Small intestine (tissue), 7 donors: ENCODE results near the gene SEMA3B. TPM values are rescaled to one million over a fixed set of nuclear protein-coding genes. Genes with fewer than 3 reads are reported as not detected.

Experiments
- DNase-seq, 2 donors: peaks; one replicate each; pipeline versions ENCODE4 v3.0.0 to v3.0.0-alpha.2; 2013
- FAIRE-seq: peaks from 2 replicates; lab custom pipeline; 2012; peaks lifted over from hg19 to GRCh38; lab: Jason Lieb, UNC
- H3K27ac ChIP-seq, 3 donors: one replicate each; pipeline ENCODE4 v1.5.1; 2013; ENCODE audit warnings: low read length in 2 of 3, mild to moderate bottlenecking in 2 of 3, control low read depth in 1 of 3, inconsistent platforms in 1 of 3, low read depth in 1 of 3, moderate library complexity in 1 of 3
- H3K27me3 ChIP-seq, 3 donors: one replicate each; pipeline ENCODE4 v1.6.1; 2013; ENCODE audit warnings: low read length in 3 of 3, inconsistent platforms in 1 of 3; ENCODE audit not compliant: control insufficient read depth in 3 of 3, insufficient read depth in 3 of 3
- H3K36me3 ChIP-seq, 3 donors: one replicate each; pipeline ENCODE4 v1.6.1; 2013; ENCODE audit warnings: low read length in 3 of 3, inconsistent platforms in 1 of 3, low read depth in 1 of 3, mild to moderate bottlenecking in 1 of 3, moderate library complexity in 1 of 3; ENCODE audit not compliant: control insufficient read depth in 3 of 3, insufficient read depth in 2 of 3
- H3K4me1 ChIP-seq, 3 donors: one replicate each; pipeline ENCODE4 v1.6.1; 2013; ENCODE audit warnings: low read length in 2 of 3, inconsistent platforms in 1 of 3, low read depth in 1 of 3, mild to moderate bottlenecking in 1 of 3, moderate library complexity in 1 of 3; ENCODE audit not compliant: control insufficient read depth in 3 of 3, insufficient read depth in 2 of 3
- H3K4me3 ChIP-seq, 3 donors: one replicate each; pipeline ENCODE4 v1.5.1; 2013; ENCODE audit warnings: low read length in 3 of 3, control low read depth in 1 of 3, inconsistent platforms in 1 of 3, low read depth in 1 of 3, mild to moderate bottlenecking in 1 of 3, moderate library complexity in 1 of 3
- H3K9me3 ChIP-seq, 2 donors: one replicate each; pipeline ENCODE4 v1.6.1; 2013; ENCODE audit warnings: low read depth in 1 of 2, low read length in 1 of 2; ENCODE audit not compliant: control insufficient read depth in 2 of 2, insufficient read depth in 1 of 2
- WGBS, 3 donors: extraction: QIAGEN DNeasy Blood & Tissue Kit; methylation state at CpG; one replicate each; pipeline ENCODE4 v1.1.7; 2013; 5-methylcytosine and 5-hydroxymethylcytosine counted together
- polyA plus RNA-seq, 4 donors: library from polyadenylated mRNA; stranded (reverse) in 3 of 4; unstranded in 1 of 4; fragments of 200-250 nt in 3 of 4; fragments of 120-200 nt in 1 of 4; gene quantifications; one replicate each; pipeline versions ENCODE4 v1.2.1 to v1.2.3, GENCODE V29; 2013
- donor health status: healthy with polysubstance abuse.
- donor health status: control.
- donor health status: control.
- donor health status: Bipolar disorder and iron deficiency.
- donor health status: healthy.

The SEMA3B gene
- polyA plus RNA-seq, 4 donors = 39.2 to 204 (median 154) TPM

GRCh38 chr3:50296721-50297383 lies 27.9 kb downstream of the SEMA3B start:
- H3K4me1 ChIP-seq = peaks cover 7 to 36% (median 9%) of the 10 kb centered on the region in 3 donors
- FAIRE-seq = no peak
- H3K36me3 ChIP-seq = peaks cover 0 to 22% (median 0%) of the 10 kb centered on the region in 3 donors
- 93 to 95% (median 94%) methylated on average over 18 of the region's 18 CpGs for WGBS, 3 donors
- H3K27me3 ChIP-seq = no peaks in the 10 kb centered on the region
- H3K9me3 ChIP-seq = no peaks in the 10 kb centered on the region
- DNase-seq = no peak
- no peak overlapping the region for H3K4me3 ChIP-seq
- no peak overlapping the region for H3K27ac ChIP-seq

- H3K4me1 ChIP-seq = peaks cover 7 to 41% (median 9%) of the 10 kb centered on the region in 3 donors
- no peak for DNase-seq
- H3K27ac ChIP-seq = no peak overlapping the region
- no peaks in the 10 kb centered on the region for H3K27me3 ChIP-seq
- H3K4me3 ChIP-seq = no peak overlapping the region
- peaks cover 0 to 22% (median 0%) of the 10 kb centered on the region in 3 donors for H3K36me3 ChIP-seq
- H3K9me3 ChIP-seq = no peaks in the 10 kb centered on the region
- 62 to 89% (median 88%) methylated on average over 2 of the region's 2 CpGs for WGBS, 3 donors
- no peak for FAIRE-seq
Observed at GRCh38 chr3:50297384-50297775, 28.4 kb downstream of the SEMA3B start.

GRCh38 chr3:50297896-50298725 lies 29.2 kb downstream of the SEMA3B start:
- Histone ChIP-seq H3K27ac (peak overlapping the region in 2 of 3 donors; percentile 90 to 94), H3K9me3 (no peaks in the 10 kb centered on the region), H3K36me3 (peaks cover 0 to 22% (median 0%) of the 10 kb centered on the region in 3 donors), H3K4me3 (peak overlapping the region in 2 of 3 donors; percentile 51 to 90), H3K4me1 (peaks cover 7 to 42% (median 9%) of the 10 kb centered on the region in 3 donors), H3K27me3 (no peaks in the 10 kb centered on the region)
- 48 to 50% (median 48%) methylated on average over 9 of the region's 9 CpGs for WGBS, 3 donors
- FAIRE-seq (no peak), DNase-seq (peak in 1 of 2 donors; percentile 38)

- DNase-seq (peak; percentile 100), FAIRE-seq (peak; percentile 81)
- peaks cover 0 to 22% (median 0%) of the 10 kb centered on the region in 3 donors for H3K36me3 ChIP-seq
- no peaks in the 10 kb centered on the region for H3K9me3 ChIP-seq
- no peaks in the 10 kb centered on the region for H3K27me3 ChIP-seq
- WGBS, 3 donors = 0 to 1% (median 0%) methylated on average over 50 to 61 of the region's 61 CpGs
- peak within 1 kb of the TSS in 2 of 3 donors; percentile 51 to 90 for H3K4me3 ChIP-seq
- peak within 1 kb of the TSS; percentile 90 to 94 (median 91) for H3K27ac ChIP-seq
- peaks cover 7 to 47% (median 9%) of the 10 kb centered on the region in 3 donors for H3K4me1 ChIP-seq
Observed at GRCh38 chr3:50298836-50299637, 30.1 kb downstream of the SEMA3B start, which contains the start of the genes HYAL3 and NAA80. Gene HYAL3 (minus strand): TSS chr3:50299405. CDS start chr3:50295602, 3,803 bp downstream. Gene NAA80 (minus strand): TSS chr3:50299405. CDS start chr3:50297463, 1,942 bp downstream.

GRCh38 chr3:50299638-50299928 lies 30.6 kb downstream of the SEMA3B start:
- Histone ChIP-seq H3K4me1 (peaks cover 7 to 47% (median 9%) of the 10 kb centered on the region in 3 donors), H3K27ac (peak overlapping the region; percentile 82 to 91 (median 84)), H3K4me3 (peak overlapping the region in 2 of 3 donors; percentile 47), H3K27me3 (no peaks in the 10 kb centered on the region), H3K9me3 (no peaks in the 10 kb centered on the region), H3K36me3 (peaks cover 0 to 22% (median 0%) of the 10 kb centered on the region in 3 donors)
- no peak for FAIRE-seq
- no peak for DNase-seq
- WGBS, 3 donors = 0 to 1% (median 1%) methylated on average over 11 to 12 of the region's 12 CpGs

- no peaks in the 10 kb centered on the region for H3K27me3 ChIP-seq
- no peaks in the 10 kb centered on the region for H3K9me3 ChIP-seq
- H3K27ac ChIP-seq = peak overlapping the region; percentile 82 to 91 (median 84)
- DNase-seq (peak; percentile 39 to 58), FAIRE-seq (no peak)
- H3K4me1 ChIP-seq = peaks cover 7 to 47% (median 9%) of the 10 kb centered on the region in 3 donors
- peak overlapping the region in 2 of 3 donors; percentile 47 for H3K4me3 ChIP-seq
- peaks cover 0 to 22% (median 0%) of the 10 kb centered on the region in 3 donors for H3K36me3 ChIP-seq
- WGBS, 3 donors = 49 to 55% (median 50%) methylated on average over 12 of the region's 12 CpGs
Observed at GRCh38 chr3:50299929-50300680, 31.2 kb downstream of the SEMA3B start.

- DNase-seq (no peak), FAIRE-seq (no peak)
- WGBS, 3 donors = 83 to 93% (median 84%) methylated on average over 6 of the region's 6 CpGs
- peak overlapping the region in 2 of 3 donors; percentile 84 to 91 for H3K27ac ChIP-seq
- no peaks in the 10 kb centered on the region for H3K27me3 ChIP-seq
- peaks cover 0 to 22% (median 0%) of the 10 kb centered on the region in 3 donors for H3K36me3 ChIP-seq
- peaks cover 7 to 47% (median 9%) of the 10 kb centered on the region in 3 donors for H3K4me1 ChIP-seq
- no peaks in the 10 kb centered on the region for H3K9me3 ChIP-seq
- H3K4me3 ChIP-seq = peak overlapping the region in 1 of 3 donors; percentile 47
Observed at GRCh38 chr3:50300681-50301254, 31.8 kb downstream of the SEMA3B start.
